ENCODE results near the gene SNRPD3. TPM values are rescaled to one million over a fixed set of nuclear protein-coding genes. Genes with fewer than 3 reads are reported as not detected.
"Not testable (repeated sequence)": the region's sequence is repeated elsewhere in the genome, so short reads cannot be mapped to it uniquely, and the experiment has no call there.

The SNRPD3 gene
- total RNA-seq, 1 donor from 2014 or later = 99.9 TPM

DNA sequence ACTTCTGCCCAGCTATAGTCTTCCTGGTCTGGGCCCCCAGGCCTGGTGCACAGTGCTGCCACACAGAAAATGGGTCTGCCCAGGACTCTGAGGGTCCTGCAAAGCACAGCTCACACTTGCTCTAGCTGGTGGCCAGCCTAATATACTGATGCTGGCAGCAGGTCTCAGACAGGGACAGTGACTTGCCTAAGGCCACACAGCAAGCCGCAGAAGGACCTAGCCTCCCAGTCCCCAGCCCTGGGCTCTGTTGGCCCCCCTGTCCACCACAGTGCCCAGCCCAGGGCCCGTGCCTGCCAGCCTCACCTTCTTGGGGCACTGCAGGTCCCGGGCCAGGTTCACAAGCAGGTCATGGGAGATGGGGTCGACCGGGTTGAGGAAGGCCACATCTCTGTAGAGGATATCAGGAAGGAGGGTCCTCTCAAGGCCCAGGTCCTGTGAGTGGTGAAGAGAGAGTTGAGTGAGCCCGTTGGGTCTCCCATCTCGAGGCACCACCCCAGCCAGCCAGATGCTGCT lies 33.8 kb downstream of the SNRPD3 start:
- intact Hi-C loops (cut with micrococcal nuclease) = loop anchor here (10.0 kb wide), 1 partner anchor 65 kb away; no protein-coding TSS in a partner anchor

DNA sequence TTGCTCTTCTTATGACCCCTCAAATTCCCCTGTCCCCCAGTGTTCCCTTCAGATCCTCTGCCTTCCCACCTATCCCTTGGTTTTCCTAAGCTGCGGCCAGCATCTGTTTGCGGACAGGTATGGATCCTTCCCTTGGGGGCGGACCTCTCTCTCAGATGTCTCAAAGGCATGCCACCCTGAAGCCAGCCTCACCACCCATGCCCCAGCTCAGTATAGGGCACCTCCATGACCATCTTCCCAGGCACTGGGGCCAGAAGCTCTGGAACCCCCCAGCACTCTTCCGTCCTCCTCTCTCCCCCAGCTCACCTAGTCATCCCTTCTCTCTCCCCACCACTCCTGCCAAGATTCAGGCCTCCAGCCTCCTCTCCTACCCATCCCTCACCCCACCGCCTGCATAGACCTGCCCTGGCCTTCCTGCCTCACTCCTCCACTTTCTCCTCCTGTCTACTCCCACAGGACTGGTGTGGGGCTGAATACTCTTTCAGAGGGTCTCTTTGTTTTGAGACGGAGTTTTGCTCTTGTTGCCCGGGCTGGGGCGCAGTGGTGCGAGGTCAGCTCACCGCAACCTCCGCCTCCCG lies 34.9 kb downstream of the SNRPD3 start:
- intact Hi-C loops (cut with micrococcal nuclease) = no loop called here

DNA sequence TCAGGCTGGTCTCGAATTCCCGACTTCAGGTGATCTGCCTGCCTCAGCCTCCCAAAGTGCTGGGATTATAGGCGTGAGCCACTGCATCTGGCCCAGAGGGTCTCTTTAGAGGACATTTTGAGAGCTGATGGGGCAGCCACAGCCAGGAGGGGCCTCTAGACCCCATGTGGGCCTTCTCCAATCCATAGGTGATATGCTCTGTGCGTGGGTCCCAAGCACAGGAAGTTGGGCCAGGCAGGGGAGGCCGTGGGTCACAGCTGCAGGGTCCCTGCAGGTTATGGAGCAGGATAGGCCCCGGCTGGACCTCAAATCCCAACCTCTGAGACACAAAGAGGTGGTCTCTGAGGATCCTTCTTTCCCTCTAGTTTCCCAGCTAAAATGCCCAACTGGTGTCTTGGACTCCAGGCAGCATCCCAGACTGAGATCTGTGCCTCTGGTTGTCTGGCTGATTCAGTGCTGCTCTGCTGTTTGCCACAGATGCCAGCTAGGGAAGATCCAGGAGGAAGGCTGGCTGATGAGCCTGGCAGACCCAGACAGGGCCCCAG lies 35.6 kb downstream of the SNRPD3 start:
- intact Hi-C loops (cut with micrococcal nuclease) = no loop called here

DNA sequence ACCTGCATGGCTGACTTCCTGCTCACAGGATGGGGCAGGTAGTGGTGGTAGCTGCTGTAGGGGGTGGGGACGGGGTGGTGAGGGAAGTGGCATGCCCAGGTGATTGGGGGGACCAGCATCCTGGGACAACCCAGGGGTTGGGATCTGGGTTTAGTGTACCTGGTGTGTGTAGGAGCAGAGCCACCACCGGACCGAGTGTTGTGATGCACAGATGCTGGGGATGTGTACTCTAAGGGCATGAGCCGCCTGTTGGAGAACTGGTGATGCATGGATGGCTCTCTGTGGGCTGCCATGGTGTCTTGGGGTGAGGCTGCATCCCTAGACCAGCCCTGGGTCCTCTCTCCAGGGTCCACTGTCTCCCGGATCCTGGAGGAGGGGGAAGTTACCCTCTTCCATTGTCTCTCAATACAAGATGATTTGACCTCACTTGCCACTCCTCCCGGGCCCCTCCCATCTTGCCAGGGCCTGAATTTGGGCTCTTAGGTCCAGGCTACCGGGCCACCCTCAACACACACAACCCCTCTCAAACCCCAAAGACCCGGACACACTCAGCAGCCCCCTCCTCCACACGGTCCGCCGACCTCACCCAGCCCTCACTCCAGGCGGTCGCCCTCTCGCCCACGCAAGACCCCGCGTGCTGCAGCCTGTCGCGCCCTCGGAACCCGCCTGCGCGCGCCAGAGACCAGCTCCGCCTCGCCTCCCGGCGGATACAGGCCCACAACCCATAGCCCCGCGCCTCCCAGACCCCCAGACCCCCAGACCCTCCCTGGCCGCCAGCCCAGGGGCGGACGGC lies 36.5 kb downstream of the SNRPD3 start:
- intact Hi-C loops (cut with micrococcal nuclease) = loop anchor here (2.0 kb wide), 1 partner anchor 37 kb away; the partner anchor contains the start of genes GUCD1 and SNRPD3

DNA sequence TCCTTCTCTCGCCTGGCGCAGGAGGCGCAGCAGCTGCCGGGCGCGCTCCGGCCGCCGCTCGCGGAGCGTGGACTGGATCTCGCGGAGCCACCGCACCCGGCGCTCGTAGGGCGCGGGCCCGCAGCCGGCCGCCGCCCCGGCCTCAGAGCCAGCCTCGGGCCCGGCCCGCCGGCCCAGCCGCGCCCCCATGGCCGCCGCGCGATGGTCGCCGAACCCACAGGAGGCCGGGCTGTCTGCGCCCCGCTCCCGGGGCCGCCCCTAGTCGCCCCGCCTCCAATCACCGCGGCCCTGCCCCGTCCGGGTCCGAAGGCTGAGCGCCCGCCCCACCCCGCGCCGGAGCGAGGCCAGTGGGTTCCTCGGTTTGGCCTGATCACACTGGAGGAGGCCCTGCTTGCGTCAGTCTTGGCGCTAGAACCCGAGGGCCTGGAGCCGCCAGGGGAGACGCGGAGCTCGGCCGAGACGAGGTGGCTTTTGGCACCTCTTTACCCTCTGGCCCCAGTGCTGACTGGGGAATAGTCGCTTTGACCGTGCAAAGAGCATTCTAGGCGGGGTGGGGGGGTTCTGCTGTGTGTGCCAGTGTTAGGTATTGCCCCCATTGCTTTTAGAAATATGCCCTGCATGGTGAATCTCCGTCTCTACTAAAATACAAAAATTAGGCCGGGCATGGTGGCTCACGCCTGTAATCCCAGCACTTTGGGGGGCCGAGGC lies 37.2 kb downstream of the SNRPD3 start, which contains the start of gene LRRC75B:
Gene LRRC75B (minus strand): TSS at position 223 of the 708 bp plus-strand sequence. CDS start 34 bp downstream, at position 189.
- intact Hi-C loops (cut with micrococcal nuclease) = loop anchor here (2.0 kb wide), 1 partner anchor 38 kb away; the partner anchor contains the start of genes GUCD1 and SNRPD3

DNA sequence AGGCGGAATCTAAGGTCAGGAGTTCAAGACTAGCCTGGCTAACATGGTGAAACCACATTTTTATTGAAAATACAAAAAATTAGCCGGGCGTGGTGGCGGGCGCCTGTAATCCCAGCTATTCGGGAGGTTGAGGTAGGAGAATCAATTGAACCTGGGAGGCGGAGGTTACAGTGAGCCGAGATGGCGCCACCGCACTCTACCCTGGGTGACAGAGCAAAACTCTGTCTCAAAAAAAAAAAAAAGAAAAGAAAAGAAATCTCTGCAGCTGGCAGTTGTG lies 37.7 kb downstream of the SNRPD3 start:
- intact Hi-C loops (cut with micrococcal nuclease) = loop anchor here (2.0 kb wide), 1 partner anchor 39 kb away; the partner anchor contains the start of genes GUCD1 and SNRPD3

DNA sequence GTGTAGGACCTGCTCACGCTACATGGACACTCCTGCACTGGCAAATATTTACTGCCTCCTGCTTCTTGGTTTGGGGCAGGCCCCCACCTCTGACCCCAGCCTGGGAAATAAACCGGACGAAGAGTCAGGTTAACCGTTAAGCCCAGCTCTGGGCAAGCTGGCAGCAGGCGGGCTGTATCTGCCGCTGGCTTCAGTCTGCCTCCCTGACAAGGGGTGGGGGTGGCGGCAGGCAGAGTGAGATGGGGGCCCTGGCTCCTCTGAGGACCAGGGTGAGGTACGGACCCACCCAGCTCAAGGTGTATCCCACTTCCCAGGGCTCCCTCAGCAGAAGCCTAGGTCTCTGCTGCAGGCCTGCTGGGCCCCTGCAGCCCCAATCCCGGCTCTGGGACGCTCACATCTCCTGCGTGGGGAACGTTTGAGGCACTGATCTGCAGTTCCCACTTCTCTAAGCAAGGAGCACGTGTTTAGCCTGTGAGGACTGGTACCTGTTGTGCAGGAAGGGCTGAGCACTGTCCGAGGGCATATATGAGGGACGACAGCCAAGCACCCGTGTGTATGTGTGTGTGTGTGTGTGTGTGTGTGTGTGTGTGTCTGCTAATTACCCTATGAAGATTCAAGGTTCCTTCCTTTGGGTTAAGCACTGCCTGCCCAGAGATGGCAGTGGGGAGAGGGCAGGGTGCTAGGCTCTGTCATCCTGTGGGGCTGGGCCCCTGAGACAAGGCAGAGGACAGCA lies 38.2 kb downstream of the SNRPD3 start:
- intact Hi-C loops (cut with micrococcal nuclease) = loop anchor here (2.0 kb wide), 1 partner anchor 39 kb away; the partner anchor contains the start of genes GUCD1 and SNRPD3

DNA sequence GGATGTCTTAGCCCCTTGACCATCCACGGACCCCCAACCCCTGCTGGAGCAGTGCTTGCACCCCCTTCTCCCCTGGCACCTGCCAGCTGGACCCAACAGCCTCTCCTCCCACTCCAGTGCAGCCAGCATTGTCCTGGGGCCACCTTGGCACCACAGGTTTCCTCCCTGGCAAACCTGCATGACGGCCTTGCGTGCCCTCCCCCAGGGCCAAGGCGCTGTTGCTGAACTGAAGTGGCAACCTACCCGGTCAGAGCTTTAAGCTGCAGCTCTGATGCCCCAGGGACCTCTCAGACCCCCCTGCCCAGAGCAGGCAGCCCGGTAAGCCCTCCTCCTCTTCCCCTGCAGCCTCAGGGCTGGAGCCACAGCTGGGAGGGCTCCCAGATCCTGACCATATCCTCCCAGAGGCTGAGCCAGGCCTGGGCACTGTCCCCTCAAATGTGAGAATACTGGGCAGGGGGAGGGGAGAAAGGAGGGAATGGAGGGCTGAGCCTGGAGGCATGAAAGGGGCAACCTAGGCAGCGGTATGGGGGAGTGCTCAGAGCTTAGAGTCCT lies 38.8 kb downstream of the SNRPD3 start:
- intact Hi-C loops (cut with micrococcal nuclease) = no loop called here

DNA sequence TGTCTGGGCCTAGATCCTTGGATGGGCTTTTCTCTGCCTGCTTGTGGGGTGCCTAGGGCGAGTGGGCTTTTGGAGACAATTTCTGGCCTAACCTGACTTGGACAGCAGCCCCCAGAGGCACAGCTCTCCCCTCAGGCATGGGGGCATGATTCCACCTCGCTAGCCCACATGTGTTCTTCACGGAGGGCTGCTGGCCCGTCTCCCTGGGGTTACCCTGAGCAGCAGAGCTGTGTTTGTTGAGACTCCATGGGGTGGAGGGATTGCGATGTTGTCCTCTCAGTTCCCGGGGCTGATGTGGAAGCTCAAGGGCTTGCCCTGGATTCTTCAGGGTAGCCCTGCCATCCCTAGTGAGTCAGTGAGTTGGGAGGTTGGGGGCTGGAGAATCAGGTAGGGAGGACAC lies 39.4 kb downstream of the SNRPD3 start:
- intact Hi-C loops (cut with micrococcal nuclease) = no loop called here

DNA sequence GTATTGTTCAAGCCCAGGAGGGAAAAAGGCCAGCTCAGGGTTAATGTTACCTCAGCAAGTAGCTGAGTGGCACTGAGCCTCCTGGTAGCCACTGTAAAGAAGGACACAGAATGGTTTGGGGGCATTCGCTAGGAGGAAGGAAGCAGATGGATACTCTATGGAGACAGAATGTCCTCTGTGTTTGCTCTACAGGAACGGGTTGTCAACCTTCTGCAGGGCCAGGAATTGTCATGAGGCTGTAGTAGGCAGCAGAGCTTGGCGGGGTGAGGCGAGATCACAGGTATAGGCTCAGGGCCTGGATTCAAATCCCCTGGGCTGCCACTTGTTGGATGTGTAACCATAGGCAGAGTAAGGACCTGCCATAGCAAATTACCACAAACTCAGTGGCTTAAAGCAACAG lies 40.1 kb downstream of the SNRPD3 start:
- intact Hi-C loops (cut with micrococcal nuclease) = no loop called here

DNA sequence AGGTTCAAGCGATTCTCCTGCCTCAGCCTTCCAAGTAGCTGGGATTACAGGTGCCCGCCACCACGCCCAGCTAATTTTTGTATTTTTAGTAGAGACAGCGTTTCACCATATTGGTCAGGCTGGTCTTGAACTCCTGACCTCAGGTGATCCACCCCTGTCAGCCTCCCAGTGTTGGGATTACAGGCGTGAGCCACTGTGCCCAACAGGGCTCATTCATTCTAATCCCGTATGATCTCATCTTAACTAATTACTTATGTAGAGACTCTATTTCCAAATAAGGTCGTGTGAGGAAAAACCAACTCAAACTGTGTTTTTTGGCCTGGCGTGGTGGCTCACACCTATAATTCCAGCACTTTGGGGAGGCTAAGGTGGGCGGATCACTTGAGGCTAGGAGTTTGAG lies 41.3 kb downstream of the SNRPD3 start:
- intact Hi-C loops (cut with micrococcal nuclease) = not testable (repeated sequence)

DNA sequence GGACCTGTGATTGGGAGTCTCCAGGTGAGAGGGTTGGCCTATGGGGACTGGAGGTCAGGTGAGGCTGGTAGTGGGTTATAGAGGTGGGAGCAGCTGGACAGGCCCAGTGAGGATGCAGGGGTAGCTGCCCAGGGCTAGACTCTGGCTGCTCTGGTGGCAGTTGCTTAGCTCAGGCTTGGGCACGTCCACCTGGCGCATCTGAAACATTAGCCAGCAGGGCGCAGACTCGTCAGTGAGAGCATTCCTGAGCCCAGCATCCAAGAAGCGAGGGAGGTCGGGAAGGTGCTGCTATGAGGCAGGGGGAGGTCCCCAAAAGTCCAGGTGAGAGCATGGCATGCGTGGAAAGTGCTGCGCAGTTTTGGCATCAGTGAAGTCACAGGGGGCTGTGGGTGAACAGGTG lies 43.7 kb downstream of the SNRPD3 start:
- intact Hi-C loops (cut with micrococcal nuclease) = no loop called here

DNA sequence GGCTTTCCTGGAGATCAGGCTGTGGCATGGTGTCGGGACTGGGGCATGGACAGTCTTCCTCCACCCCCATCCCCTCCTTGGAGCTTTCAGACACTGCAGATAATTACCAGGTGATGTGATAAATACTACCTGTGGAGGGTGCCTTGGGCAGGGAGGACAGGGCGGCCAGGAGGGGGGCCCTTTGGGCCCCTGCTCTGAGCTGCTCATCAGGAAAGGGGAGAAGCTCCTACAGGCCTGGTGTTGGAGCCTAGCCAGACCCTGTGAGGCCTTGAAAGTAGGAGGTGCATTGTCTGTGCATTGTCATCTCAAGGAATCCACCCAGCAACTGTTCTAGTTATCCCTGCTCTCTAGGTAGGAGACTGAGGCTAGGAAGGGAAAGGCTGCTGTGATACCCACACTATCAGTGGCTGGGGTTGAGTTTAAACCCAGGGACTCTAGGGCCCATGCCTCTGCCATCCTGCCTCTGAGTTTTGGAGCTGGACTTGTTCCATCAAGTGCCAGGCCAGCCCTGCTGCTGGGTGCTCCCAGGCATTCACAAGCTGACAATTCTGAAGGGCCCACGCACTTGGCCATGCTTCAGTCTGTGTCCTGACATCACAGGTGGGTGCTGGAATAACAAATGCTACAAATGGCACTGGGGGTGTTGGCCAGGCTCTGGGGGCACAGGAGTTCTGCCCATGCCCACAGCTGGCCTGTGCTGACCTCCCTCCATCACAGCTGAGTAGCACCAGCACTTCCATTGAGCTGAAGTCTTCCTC lies 44.3 kb downstream of the SNRPD3 start:
- intact Hi-C loops (cut with micrococcal nuclease) = loop anchor here (10.0 kb wide), 1 partner anchor 165 kb away; no protein-coding TSS in a partner anchor

DNA sequence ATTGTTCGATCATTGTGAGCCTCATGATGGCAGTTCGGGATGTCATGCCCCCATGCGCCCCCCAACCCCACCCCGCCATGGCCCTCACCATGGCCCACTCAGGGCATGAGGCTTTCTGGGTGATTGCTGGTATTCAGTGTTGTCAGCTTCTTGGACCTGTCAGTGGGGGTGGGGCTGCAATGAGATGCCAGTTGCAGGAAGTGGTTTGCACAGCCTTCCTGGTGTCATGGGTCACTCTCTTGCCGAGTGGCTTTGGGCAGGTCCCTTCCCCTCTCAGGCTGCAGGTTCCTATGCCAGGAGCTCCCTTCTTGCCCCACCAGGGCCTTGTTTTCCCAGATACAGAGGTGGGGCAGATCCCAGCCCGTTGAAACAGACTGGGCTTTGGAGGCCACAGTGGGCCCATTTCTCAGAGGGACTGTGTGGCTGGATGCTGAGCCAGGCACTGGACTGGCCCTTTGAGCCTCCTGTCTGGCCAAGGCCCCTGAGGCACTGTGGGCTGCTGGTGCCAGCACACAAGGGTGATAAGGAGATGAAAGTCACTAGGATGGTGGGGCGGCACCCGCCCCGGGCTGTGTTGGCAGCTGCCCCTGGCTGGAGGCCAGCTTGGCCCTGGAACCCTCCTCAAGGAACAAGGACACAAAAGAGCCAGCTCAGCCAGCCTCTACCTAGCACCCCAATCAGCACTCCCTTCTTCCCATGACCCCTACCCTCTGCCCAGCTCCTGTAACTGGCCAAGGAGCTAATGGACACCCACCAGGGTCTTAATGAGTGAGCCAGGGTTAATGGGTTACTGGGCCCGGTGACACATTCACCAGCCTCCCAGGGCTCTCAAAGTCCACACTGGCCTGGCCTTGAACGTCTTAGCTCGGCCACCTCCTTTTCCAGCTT lies 45.7 kb downstream of the SNRPD3 start:
- intact Hi-C loops (cut with micrococcal nuclease) = loop anchor here (10.0 kb wide), 1 partner anchor 167 kb away; no protein-coding TSS in a partner anchor

DNA sequence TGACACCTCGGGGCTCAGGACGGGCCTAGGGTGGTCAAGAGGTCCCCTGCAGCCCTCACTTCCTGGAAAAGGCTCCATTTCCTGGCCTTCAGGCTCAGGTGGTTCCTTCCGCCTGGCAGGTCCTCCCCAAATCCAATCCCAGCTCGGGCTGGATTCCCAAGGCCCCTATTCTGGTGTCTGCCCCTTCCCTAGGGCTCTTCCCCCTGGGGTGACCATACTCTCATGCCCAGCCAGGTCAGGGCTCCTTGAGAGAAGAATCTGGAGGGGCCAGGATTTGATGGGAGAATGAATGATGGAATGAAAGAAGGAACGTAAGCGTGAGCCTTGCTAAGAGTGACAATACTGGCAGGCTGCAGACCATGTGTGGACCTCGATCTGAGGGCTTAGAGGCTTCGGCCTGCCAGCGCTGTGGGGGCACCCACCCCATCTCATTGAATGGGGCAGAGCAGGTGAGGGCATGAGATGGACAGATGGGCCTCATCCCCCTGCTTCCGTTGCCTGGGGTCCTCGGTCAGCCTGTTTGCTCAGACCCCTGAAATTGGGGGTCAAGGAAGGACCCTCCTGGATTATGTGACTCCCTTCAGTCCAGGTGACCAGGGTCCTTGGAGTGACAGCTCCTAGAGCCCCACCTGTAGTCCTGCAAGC lies 46.4 kb downstream of the SNRPD3 start:
- intact Hi-C loops (cut with micrococcal nuclease) = loop anchor here (10.0 kb wide), 1 partner anchor 167 kb away; no protein-coding TSS in a partner anchor

DNA sequence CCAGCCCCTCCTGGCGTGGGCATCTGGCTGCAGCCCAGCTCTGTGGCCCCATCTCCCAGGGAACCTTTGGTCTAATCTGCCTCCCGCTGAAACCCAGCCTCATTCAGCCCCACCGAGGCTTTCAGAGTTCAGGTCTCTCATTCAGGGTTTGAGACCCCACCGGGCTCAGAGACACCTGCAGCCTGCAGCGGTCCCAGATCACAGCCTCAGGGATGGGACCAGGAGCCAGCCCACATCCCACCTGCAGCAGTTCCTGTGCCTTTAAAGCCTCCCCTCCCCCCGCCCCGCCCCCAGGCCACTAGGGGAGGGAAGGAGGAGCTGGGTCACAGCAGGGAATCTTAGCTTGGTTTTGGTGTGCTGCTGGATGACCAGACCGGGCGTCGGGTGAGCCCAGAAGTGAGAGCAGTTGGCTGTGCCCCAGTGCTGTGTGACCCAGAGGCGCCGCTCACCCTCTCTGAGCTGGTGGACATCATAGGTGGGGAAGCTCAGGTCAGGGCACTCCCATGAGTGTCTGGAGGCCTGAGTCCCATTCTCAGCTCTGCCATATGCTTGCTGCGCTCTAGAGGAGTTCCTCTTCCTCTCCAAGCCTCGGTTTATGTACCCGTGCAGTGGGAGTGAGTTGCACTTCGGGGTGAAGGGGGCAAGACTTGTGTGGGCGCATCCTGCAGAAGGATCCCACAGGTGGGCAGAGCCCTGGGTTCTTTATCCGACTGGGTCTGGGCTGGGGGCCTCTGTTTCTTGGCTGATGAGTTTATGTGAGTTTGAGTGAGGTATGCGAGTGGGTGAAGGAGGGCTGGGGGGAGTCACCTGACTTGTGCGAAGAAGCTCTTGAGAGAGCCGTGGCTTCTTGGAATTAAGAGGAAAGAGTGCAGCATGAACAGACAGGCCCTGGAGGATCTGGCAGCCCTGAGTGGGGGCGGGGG lies 47.3 kb downstream of the SNRPD3 start, which contains the start of gene GGT1:
Gene GGT1 (plus strand): TSS at position 347 of the 923 bp plus-strand sequence. CDS start 7,889 bp downstream, outside the sequence.
- intact Hi-C loops (cut with micrococcal nuclease) = loop anchor here (10.0 kb wide), 1 partner anchor 168 kb away; no protein-coding TSS in a partner anchor
